ENCODE results near the gene SFT2D1. TPM values are rescaled to one million over a fixed set of nuclear protein-coding genes. Genes with fewer than 3 reads are reported as not detected.

The SFT2D1 gene
- total RNA-seq, 1 experiment from 2014 or later = 54.1 TPM

DNA sequence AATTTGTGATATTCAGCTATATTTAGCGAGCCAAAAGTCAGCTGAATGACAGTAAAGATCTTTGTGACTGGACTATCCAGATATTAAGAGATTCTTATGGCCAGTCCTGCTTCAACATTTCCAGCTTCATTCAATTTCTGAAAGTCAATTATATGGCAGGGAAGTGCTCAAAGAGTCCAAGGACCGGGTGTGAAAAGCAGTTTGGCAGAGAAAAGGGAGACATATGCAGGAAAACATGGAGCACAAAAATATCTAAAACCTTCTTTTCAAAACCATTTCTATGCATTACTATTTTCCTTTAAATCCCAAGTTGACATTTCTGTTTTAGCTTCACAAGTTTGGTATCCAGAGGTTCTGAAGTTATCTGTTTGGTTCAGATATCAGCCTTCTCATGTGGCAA lies 35.4 kb upstream of the SFT2D1 start:
- in situ Hi-C loops (cut with HindIII; ENCODE audit: low pct_unique_long_range_greater_than_20kb, low sequenced_read_pairs) (no loop called here), intact Hi-C loops (cut with micrococcal nuclease; ENCODE audit: unreplicated experiment) (no loop called here)
- no TSS peak for BruUV-seq (replicated peaks)
- ChIA-PET CTCF (no interaction called here), POLR2A (no interaction called here)
- Histone ChIP-seq H3K4me3 (ENCODE audit: low read depth in 2 of 2, low read length in 2 of 2) (no peak overlapping the region), H3K4me1 (ENCODE audit: control insufficient read depth, insufficient read depth, low read length) (no peaks in the 10 kb centered on the region), H3K36me3 (ENCODE audit: control insufficient read depth, insufficient read depth, low read length) (no peaks in the 10 kb centered on the region), H3K27me3 (ENCODE audit: control insufficient read depth, insufficient read depth, low read length) (no peaks in the 10 kb centered on the region; the same call in 1 of the 2 replicates), H3K27ac (ENCODE audit: low read length) (no peak overlapping the region), H3K9me3 (ENCODE audit: control insufficient read depth, insufficient read depth, low read depth, low read length) (no peaks in the 10 kb centered on the region)
- no peak for TF ChIP-seq TCF7L2 (IDR thresholded peaks at IDR 0.05; ENCODE audit: low read depth, low read length)
- TF ChIP-seq, protein P1, sequence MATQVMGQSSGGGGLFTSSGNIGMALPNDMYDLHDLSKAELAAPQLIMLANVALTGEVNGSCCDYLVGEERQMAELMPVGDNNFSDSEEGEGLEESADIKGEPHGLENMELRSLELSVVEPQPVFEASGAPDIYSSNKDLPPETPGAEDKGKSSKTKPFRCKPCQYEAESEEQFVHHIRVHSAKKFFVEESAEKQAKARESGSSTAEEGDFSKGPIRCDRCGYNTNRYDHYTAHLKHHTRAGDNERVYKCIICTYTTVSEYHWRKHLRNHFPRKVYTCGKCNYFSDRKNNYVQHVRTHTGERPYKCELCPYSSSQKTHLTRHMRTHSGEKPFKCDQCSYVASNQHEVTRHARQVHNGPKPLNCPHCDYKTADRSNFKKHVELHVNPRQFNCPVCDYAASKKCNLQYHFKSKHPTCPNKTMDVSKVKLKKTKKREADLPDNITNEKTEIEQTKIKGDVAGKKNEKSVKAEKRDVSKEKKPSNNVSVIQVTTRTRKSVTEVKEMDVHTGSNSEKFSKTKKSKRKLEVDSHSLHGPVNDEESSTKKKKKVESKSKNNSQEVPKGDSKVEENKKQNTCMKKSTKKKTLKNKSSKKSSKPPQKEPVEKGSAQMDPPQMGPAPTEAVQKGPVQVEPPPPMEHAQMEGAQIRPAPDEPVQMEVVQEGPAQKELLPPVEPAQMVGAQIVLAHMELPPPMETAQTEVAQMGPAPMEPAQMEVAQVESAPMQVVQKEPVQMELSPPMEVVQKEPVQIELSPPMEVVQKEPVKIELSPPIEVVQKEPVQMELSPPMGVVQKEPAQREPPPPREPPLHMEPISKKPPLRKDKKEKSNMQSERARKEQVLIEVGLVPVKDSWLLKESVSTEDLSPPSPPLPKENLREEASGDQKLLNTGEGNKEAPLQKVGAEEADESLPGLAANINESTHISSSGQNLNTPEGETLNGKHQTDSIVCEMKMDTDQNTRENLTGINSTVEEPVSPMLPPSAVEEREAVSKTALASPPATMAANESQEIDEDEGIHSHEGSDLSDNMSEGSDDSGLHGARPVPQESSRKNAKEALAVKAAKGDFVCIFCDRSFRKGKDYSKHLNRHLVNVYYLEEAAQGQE (IDR thresholded peaks at IDR 0.05; ENCODE audit: insufficient read depth in 1 of 2, low read depth in 2 of 2, low read length in 1 of 2) = no peak
- TF ChIP-seq, protein P2, sequence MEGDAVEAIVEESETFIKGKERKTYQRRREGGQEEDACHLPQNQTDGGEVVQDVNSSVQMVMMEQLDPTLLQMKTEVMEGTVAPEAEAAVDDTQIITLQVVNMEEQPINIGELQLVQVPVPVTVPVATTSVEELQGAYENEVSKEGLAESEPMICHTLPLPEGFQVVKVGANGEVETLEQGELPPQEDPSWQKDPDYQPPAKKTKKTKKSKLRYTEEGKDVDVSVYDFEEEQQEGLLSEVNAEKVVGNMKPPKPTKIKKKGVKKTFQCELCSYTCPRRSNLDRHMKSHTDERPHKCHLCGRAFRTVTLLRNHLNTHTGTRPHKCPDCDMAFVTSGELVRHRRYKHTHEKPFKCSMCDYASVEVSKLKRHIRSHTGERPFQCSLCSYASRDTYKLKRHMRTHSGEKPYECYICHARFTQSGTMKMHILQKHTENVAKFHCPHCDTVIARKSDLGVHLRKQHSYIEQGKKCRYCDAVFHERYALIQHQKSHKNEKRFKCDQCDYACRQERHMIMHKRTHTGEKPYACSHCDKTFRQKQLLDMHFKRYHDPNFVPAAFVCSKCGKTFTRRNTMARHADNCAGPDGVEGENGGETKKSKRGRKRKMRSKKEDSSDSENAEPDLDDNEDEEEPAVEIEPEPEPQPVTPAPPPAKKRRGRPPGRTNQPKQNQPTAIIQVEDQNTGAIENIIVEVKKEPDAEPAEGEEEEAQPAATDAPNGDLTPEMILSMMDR (IDR thresholded peaks at IDR 0.05) = no peak
- no peak for TF ChIP-seq POLR2AphosphoS5 (IDR thresholded peaks at IDR 0.05; ENCODE audit: low read depth, low read length)
- TF ChIP-seq SIN3A (IDR thresholded peaks at IDR 0.05; ENCODE audit: borderline replicate concordance, insufficient read depth, low read depth, low read length) = no peak
- DNase-seq (ENCODE audit: low read depth, low spot score) = no peak
- ATAC-seq = no peak

DNA sequence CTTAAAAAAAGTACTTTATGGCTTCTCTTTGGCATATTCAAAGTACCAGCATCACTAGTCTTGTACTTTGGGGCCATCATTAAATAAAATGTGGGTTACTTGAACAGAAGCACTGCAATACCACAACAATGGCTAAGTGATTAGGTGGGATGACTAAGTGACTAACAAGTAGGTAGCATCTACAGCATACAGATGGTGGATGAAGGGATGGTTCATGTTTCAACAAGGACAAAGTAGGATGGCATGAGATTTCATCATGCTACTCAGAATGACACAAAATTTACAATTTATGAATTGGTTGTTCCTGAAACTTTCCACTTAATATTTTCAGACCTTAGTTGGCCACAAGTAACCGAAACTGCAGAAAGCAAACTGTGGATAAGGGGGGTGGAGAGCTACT lies 32.7 kb upstream of the SFT2D1 start:
- no peaks in the 10 kb centered on the region; the same call in 1 of the 2 replicates for H3K27me3 ChIP-seq (ENCODE audit: control insufficient read depth, insufficient read depth, low read length)
- ChIA-PET POLR2A (no interaction called here), CTCF (no interaction called here)
- in situ Hi-C loops (cut with HindIII; ENCODE audit: low pct_unique_long_range_greater_than_20kb, low sequenced_read_pairs) (no loop called here), intact Hi-C loops (cut with micrococcal nuclease; ENCODE audit: unreplicated experiment) (no loop called here)
- H3K27ac ChIP-seq (ENCODE audit: low read length) = no peak overlapping the region
- H3K36me3 ChIP-seq (ENCODE audit: control insufficient read depth, insufficient read depth, low read length) = no peaks in the 10 kb centered on the region
- TF ChIP-seq SIN3A (IDR thresholded peaks at IDR 0.05; ENCODE audit: borderline replicate concordance, insufficient read depth, low read depth, low read length) (no peak), POLR2AphosphoS5 (IDR thresholded peaks at IDR 0.05; ENCODE audit: low read depth, low read length) (no peak), TCF7L2 (IDR thresholded peaks at IDR 0.05; ENCODE audit: low read depth, low read length) (no peak)
- TF ChIP-seq, protein P2 (IDR thresholded peaks at IDR 0.05) = no peak
- TF ChIP-seq, protein P1 (IDR thresholded peaks at IDR 0.05; ENCODE audit: insufficient read depth in 1 of 2, low read depth in 2 of 2, low read length in 1 of 2) = no peak
- no TSS peak for BruUV-seq (replicated peaks)
- ATAC-seq (no peak), DNase-seq (ENCODE audit: low read depth, low spot score) (no peak)
- H3K4me1 ChIP-seq (ENCODE audit: control insufficient read depth, insufficient read depth, low read length) = no peaks in the 10 kb centered on the region
- no peak overlapping the region for H3K4me3 ChIP-seq (ENCODE audit: low read depth in 2 of 2, low read length in 2 of 2)
- H3K9me3 ChIP-seq (ENCODE audit: control insufficient read depth, insufficient read depth, low read depth, low read length) = no peaks in the 10 kb centered on the region

Measured in Panc1 (cell line).